ENCODE measurements around the gene KCNK16. TPM values are rescaled to one million over a fixed set of nuclear protein-coding genes. Genes with fewer than 3 reads are reported as not detected.

The KCNK16 gene
- total and polyA plus RNA-seq, 10 of the 15 experiments (the other 5 are each of a cell fraction or from before 2014, with no cell fraction given): not detected

DNA sequence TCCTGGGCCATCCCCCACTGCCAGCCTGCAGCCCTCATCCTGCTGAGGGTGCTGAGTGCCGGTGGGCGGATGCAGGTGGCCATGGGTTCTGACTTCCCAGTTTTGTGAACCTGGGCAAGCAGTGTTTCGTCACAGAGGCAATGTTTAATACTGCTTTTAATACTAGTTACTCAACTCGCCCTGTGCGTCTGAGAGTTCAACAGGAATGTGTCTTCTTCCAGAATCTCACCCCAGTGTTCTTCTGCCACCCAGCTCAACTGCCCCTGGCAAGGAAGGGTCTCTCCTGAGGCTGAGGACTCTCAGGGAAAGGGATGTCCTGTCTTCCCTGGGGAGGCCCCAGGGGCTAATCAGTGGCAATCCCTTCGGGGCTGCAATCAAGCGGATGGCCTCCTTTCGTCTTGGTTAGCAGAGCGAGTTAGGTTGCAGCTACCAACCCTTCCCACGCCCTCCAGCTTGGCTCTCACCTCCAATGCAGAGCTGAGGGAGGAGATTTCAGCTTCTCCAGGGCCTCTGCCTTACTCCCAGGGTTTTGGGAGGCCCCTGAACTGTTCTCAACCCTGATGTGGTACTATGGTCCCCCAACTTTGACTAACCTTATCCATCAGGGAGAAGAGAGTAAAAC lies 2.0 kb downstream of the KCNK16 start:
- no peak for DNase-seq (ENCODE audit: low read depth, low spot score)
- H3K4me2 ChIP-seq (ENCODE audit: control insufficient read depth, insufficient read depth): no peak overlapping the region
- ChIA-PET POLR2A (no interaction called here), SMC1A (ENCODE audit: uncharacterized antibody, unreplicated experiment) (no interaction called here), RAD21 (ENCODE audit: unreplicated experiment) (no interaction called here), CTCF (interaction anchor here (0.8 kb wide), 1 partner anchor 9 kb away, joined by 3 read pairs; no protein-coding TSS in a partner anchor)
- no peak overlapping the region for H2AFZ ChIP-seq (ENCODE audit: control insufficient read depth, low read depth, low read length)
- no peak overlapping the region for H3K27ac ChIP-seq (ENCODE audit: control insufficient read depth, insufficient read depth)
- 11% methylated on average over 10 of the region's 10 CpGs for WGBS (ENCODE audit: insufficient coverage, insufficient replicate concordance, low lambda C conversion rate, missing lambda C conversion rate)
- no peak for ATAC-seq
- no peak for FAIRE-seq
- BruUV-seq (replicated peaks): no TSS peak
- intact Hi-C loops (cut with micrococcal nuclease; ENCODE audit: unreplicated experiment) (no loop called here), in situ Hi-C loops (cut with MboI) (no loop called here)
- no peaks in the 10 kb centered on the region for H3K9me3 ChIP-seq (replicated peaks; ENCODE audit: control insufficient read depth, insufficient read depth, low read length)
- H3K4me3 ChIP-seq: no peak overlapping the region
- peaks cover 0 to 5% of the 10 kb centered on the region in 2 experiments; a peak in 3 of 4 replicates for H3K27me3 ChIP-seq (replicated peaks in 1 of 2; ENCODE audit: control insufficient read depth in 2 of 2, insufficient read depth in 2 of 2, low read length in 1 of 2)
- no peaks in the 10 kb centered on the region for H3K36me3 ChIP-seq (ENCODE audit: control insufficient read depth in 2 of 2, insufficient read depth in 2 of 2, low read length in 1 of 2)
- H3K9ac ChIP-seq (ENCODE audit: control insufficient read depth, insufficient read depth, low read length): no peak overlapping the region
- no peaks in the 10 kb centered on the region for H3K79me2 ChIP-seq (ENCODE audit: control insufficient read depth, insufficient read depth, low read length)
- no peaks in the 10 kb centered on the region for H4K20me1 ChIP-seq (ENCODE audit: control insufficient read depth, insufficient read depth)
- no peaks in the 10 kb centered on the region for H3K4me1 ChIP-seq (ENCODE audit: control insufficient read depth, insufficient read depth, low read length)
- no peak for TF ChIP-seq GABPA (IDR thresholded peaks at IDR 0.05; ENCODE audit: low read depth)

DNA sequence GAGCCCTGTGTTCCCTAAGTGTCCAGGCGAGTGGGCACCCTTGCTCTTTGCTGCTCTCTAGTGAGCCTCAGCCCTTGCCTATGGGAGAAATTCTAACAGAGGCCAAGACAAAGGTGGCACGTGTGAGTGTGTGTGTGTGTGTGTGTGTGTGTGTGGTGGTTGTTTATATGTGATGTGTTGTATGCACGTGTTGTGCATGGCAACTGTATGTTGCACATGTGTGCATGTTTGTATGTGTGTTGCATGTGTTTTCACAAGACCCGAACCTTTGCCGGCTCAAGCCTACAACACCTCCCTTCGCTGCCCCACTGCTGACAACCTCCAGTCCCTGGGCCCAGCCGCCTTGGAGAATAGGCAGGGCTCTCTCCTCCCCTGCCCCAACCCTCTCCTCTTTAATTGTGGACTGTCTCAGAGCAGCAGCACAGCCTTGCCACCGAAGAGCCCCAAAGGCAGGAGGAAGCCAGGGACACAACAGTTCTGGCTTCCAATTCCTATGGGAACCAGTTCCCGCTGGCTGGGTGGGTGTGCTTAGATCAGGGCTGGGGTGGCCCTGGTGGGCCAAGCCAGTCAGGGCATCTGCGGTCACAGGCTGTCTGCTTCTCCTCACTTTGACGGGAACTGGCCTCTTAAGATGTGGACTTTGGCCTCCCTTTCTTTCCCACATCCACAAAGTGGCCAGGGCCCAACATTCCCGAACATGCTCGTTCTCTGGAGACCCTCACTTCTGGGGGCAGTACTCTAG lies 2.7 kb downstream of the KCNK16 start:
- Histone ChIP-seq H3K27ac (ENCODE audit: control insufficient read depth, insufficient read depth) (no peak overlapping the region), H3K27me3 (replicated peaks in 1 of 2; ENCODE audit: control insufficient read depth in 2 of 2, insufficient read depth in 2 of 2, low read length in 1 of 2) (peaks cover 0 to 5% of the 10 kb centered on the region in 2 experiments; a peak in 3 of 4 replicates), H3K4me2 (ENCODE audit: control insufficient read depth, insufficient read depth) (no peak overlapping the region), H3K4me3 (no peak overlapping the region), H2AFZ (ENCODE audit: control insufficient read depth, low read depth, low read length) (no peak overlapping the region), H3K4me1 (ENCODE audit: control insufficient read depth, insufficient read depth, low read length) (no peaks in the 10 kb centered on the region), H3K9ac (ENCODE audit: control insufficient read depth, insufficient read depth, low read length) (no peak overlapping the region), H3K79me2 (ENCODE audit: control insufficient read depth, insufficient read depth, low read length) (no peaks in the 10 kb centered on the region), H3K9me3 (replicated peaks; ENCODE audit: control insufficient read depth, insufficient read depth, low read length) (no peaks in the 10 kb centered on the region), H3K36me3 (ENCODE audit: control insufficient read depth in 2 of 2, insufficient read depth in 2 of 2, low read length in 1 of 2) (no peaks in the 10 kb centered on the region), H4K20me1 (ENCODE audit: control insufficient read depth, insufficient read depth) (no peaks in the 10 kb centered on the region)
- CTCF ChIA-PET: no interaction called here
- DNase-seq (ENCODE audit: low read depth, low spot score): no peak
- TF ChIP-seq IKZF1 (conservative IDR thresholded peaks at IDR 0.05): no peak
- no peak for FAIRE-seq
- intact Hi-C loops (cut with micrococcal nuclease; ENCODE audit: unreplicated experiment) (no loop called here), in situ Hi-C loops (cut with MboI) (no loop called here)
- WGBS (ENCODE audit: insufficient coverage, insufficient replicate concordance, low lambda C conversion rate, missing lambda C conversion rate): 42% methylated on average over 13 of the region's 13 CpGs
- no peak for ATAC-seq
- POLR2A ChIA-PET: no interaction called here
- SMC1A ChIA-PET (ENCODE audit: uncharacterized antibody, unreplicated experiment): no interaction called here
- RAD21 ChIA-PET (ENCODE audit: unreplicated experiment): no interaction called here
- BruUV-seq (replicated peaks): no TSS peak

Data from GM12878 (cell line).